GM12892 (cell line): ENCODE data around the gene NCOR2. TPM values are rescaled to one million over a fixed set of nuclear protein-coding genes. Genes with fewer than 3 reads are reported as not detected.

Experiments used
- DNase-seq: peaks from one replicate; pipeline ENCODE4 v3.0.0; 2011; ENCODE audit not compliant: insufficient read length
- FAIRE-seq: peaks from 2 replicates; lab custom pipeline; 2011; peaks lifted over from hg19 to GRCh38; lab: Jason Lieb, UNC
- POLR2A ChIP-seq: IDR thresholded peaks from 2 replicates; pipeline ENCODE4 v1.6.1; 2011; ENCODE audit warnings: low read depth, low read length, control low read depth
- POLR2AphosphoS5 ChIP-seq: IDR thresholded peaks from 2 replicates; pipeline ENCODE4 v1.6.1; 2011; ENCODE audit warnings: low read depth, low read length, control low read depth
- TAF1 ChIP-seq: IDR thresholded peaks from 2 replicates; pipeline ENCODE4 v1.6.1; 2011; ENCODE audit warnings: low read depth, mild to moderate bottlenecking, control low read depth, low read length, borderline replicate concordance
- polyA plus RNA-seq: library from polyadenylated mRNA; unstranded; fragments of >200 nt; gene quantifications from one replicate; pipeline ENCODE4 v1.2.1, GENCODE V29; 2012; ENCODE audit warnings: missing spikeins, inconsistent platforms; ENCODE audit not compliant: missing spikeins

The NCOR2 gene
- polyA plus RNA-seq: 27.0 TPM

DNA sequence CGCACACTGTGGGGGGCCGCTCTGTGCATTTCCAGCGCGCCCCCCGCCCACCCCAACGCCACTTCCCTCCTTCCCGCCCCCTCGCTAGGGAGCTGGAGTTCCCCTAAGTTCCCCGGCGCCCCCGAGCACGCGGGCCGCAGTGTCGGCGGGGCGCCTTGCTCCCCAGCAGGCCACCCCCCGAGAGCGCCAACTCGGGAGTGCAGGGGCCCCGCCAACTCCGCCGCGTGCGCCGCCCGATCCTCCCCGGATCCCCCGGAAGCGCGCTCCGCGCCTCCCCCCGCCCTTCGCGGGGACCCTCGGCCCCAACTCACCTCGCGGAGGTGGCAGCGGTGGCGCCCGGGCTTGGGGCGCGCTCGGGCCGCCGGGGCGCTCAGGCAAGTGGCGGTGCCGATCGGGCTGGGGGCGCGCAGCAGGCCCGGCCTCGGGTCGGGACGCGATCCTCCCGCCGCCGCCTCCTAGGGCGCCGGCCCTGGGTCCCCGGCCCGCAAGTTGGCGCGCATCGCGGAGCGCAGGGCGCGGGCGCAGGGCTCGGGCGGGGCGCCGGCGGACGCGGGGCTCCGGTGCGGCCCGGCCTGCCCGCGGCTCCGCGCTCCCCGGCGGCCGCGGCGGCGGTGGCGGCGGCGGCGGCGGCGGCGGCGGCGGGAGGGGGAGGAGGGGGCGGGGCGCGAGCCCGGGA is at the start of gene NCOR2:
NCOR2 (minus strand) TSS at position 616 of the 676 bp plus-strand sequence. CDS start 72,361 bp downstream, outside the sequence.
- DNase-seq (peak; percentile 67), FAIRE-seq (no peak)
- TF ChIP-seq POLR2AphosphoS5: no peak
- peak; percentile 60; the same call in 1 of the 2 replicates for TF ChIP-seq POLR2A

DNA sequence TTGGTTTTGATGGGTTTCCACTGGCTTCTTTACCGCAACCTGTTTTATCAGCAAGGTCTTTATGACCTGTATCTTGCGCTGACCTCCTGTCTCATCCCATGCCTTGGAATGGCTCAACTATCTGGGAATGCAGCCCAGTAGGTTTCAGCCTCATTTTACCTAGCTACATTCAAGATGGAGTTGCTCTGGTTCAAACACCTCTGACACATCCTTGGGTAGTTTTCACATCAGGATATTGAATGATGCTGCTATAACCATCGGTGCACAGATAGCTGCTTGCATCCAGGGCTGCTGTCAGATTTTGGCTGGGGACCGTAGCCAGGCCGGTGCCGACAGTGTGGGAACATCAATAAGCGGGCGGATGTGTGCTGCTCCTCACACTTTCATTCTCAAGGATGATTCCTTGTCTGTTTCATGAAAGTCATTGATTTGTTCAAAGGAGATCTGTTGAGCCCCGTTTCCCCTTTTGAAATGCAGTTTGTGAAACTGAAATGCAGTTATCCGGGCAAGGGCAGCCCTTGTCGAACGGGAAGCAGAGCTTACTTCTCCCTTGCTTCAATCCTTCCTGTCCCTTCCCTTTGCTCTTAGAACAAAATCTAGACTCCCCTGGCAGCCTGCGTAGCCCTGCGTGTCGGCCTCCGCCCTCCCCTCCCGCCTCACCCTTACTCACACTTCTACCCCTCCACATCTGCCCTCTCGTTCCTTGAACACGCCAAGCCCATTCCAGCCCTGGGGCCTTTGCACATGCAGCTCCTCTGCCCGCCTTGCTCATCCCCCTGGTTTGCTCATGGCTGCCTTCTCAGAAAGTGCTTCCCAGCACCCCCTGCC is 49.2 kb upstream of the NCOR2 start:
- DNase-seq: no peak
- TF ChIP-seq TAF1 (no peak), POLR2AphosphoS5 (no peak), POLR2A (no peak)
- FAIRE-seq: no peak

DNA sequence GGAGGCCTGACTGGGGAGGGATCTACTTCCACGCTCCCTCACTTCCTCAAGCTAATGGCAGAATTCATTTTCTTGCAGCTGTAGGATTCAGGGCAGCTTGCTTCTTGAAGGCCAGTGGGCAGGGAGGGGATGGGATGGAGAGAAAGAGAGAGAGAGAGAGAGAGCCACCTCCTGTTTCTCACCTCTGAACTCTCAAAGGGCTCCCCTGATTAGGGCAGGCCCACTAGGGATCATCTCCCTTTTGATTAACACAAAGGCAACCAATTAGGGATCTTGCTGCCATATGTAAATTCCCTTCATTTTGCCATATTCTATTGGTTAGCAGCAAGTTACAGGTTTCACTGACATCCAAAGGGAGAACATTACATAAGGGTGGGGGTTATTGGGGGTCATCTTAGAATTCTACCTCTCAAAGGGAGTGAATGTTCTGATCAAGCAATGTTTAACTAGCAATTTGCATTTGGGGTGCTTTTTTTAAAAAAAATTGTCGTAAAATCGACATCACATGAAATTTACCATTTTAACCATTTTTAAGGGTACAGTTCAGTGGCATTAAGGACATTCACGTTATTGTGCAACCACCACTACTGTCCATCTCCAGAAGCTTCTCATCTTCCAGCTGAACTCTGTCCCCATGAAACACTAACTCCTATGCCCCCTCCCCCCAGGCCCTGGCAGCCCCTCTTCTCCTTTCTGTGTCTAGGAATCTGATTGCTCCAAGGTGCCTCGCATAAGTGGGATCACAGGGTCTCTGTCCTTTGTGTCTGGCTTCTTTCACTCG is 47.3 kb upstream of the NCOR2 start:
- no peak for TF ChIP-seq POLR2A
- no peak for TF ChIP-seq TAF1
- TF ChIP-seq POLR2AphosphoS5: no peak
- FAIRE-seq (no peak), DNase-seq (no peak)

DNA sequence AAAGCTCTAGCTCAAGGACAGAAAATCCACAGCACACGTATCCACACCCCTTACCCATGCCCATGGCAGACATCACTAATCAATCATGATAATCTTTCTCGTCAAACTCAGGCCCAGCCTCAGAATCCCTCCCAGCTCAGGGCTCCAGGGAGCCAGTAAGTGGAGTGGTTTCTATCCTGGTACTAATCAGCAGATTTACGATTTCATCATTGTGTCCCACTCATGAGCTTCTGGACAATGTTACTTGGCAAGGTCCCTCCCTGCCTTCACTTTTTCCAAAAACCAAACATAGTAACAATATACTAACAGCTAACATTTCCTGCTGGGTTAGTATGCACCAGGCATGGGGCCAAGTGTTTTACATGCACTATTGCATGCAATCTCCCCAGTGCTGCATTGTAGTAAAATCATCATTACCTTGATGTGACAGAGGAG is 45.8 kb upstream of the NCOR2 start:
- DNase-seq (no peak), FAIRE-seq (no peak)
- TF ChIP-seq POLR2A (no peak), POLR2AphosphoS5 (no peak), TAF1 (no peak)

DNA sequence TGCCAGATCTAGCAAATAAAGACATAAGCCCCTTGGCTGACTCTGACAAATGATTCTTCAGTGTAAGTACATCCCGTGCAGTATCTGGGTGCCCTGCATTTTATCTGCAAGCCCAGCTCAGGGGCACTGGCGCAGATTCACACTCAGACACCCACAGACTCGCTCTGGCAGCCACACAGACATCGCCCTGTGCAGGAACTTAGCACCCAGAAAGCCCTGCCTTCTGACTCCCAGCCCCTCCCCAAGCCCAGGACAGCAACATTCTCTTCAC is 44.9 kb upstream of the NCOR2 start:
- TF ChIP-seq POLR2AphosphoS5: no peak
- TF ChIP-seq POLR2A: no peak
- no peak for TF ChIP-seq TAF1
- FAIRE-seq: no peak
- no peak for DNase-seq

DNA sequence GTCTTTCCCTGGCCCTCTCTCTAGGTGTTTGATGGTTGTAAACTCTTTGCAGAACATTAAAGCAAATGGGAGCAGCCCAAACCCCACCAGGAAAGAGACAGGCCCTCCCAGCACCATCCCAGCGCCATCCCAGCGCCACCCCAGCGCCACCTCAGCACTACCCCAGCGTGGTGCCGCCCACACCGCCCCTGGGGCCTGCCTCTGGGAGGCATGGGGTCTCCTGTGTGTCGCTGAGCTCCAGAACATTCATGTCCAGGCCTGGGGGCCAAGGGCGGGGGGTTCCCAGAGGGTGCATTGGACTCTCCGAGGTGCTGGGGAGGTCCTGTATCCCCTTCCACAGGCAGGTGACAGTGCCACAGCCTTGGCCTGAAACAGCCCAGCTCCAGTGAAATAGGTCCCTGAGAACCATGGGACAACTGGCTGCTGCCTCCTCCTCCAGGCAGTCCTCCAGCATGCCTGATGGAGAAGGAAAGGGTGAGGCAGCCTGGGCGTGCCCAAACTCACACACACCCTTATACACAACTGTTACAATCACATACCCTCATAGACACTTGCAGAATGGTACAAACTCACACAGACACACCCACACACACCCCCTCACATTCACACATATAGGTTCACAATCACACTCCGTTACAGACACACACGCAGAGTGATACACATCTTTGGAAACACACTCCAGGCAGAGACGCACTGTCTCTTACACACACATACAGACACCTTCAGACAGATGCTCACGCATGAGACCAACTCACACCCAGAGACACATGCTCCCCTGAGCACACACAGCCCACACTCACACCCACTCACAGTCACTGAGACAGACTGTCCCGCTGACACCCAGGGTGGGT is 44.4 kb upstream of the NCOR2 start:
- FAIRE-seq: no peak
- TF ChIP-seq TAF1 (no peak), POLR2A (no peak), POLR2AphosphoS5 (no peak)
- no peak for DNase-seq

DNA sequence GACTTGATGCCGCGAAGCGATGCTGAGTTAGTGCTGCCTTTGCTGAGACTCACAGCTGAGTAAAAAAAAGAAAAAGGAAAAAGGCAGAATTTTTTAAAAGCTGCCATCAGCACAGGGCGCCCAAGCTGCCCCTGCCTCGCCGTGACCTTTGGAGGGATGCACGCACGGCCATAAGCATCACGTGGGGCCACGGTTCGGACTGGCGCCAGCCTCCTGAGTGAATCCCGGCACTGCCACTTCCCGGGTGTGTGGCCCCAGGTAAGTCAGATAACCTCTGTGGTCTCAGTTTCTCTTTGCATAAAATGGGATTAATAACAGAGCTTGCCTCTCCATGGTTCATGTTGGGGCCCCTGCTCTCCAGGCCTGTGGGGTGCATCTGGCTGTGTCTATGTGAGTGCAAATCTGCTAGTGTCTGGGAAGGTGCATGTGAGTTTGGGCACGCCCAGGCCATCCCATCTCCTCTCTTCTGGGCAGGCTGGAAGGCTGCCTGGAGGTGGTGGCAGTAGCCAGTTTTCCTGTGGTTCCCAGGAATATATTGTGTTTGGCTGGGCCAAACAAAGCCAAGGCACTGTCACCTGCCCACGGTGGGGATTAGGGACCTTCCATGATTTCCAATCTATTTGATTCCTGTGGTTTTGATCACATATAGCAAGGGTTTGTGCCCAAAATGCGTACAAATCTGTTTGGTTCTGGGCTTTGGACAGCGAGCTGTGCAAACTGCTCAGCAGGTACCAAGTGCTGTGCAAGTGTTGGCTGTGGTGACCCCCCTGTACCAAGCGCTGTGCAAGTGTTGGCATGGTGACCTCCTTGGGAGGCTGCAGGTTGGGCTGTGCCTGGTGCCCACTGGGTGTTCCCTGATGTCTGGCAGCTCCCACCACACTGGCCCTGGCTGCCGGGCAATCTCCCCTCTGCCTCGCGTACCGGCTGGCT is 43.5 kb upstream of the NCOR2 start:
- DNase-seq: no peak
- TF ChIP-seq TAF1: no peak
- no peak for TF ChIP-seq POLR2A
- TF ChIP-seq POLR2AphosphoS5: no peak
- FAIRE-seq: no peak

DNA sequence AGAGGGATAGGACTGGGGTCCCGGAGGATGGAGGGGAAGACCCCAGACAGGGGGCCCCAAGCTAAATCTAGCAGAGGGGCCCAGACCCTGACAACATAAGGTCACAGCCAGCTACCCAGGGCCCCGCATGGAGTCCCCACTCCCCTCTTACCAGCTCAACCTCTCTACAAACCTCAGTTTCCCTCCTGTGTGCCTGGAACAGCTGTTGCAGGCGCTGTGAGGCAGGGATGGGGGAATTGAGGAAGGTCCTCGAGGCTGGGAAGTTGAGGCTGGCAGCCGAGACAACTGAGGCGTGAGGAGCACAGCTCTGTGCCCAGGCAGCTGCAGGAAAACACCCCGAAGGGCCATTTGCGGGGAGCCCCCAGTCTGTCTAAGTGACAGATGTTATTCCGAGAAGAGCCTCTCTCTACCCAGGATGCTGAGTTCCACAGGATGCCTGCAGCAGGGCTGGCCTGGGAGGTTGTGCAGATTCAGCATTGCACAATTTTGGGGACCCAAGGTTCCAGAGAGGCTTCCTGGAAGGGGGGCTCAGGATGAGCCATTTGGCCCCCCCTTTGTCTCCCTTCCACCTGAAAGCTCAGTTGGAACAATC is 42.7 kb upstream of the NCOR2 start:
- DNase-seq (no peak), FAIRE-seq (no peak)
- TF ChIP-seq POLR2A: no peak
- no peak for TF ChIP-seq TAF1
- TF ChIP-seq POLR2AphosphoS5: no peak

DNA sequence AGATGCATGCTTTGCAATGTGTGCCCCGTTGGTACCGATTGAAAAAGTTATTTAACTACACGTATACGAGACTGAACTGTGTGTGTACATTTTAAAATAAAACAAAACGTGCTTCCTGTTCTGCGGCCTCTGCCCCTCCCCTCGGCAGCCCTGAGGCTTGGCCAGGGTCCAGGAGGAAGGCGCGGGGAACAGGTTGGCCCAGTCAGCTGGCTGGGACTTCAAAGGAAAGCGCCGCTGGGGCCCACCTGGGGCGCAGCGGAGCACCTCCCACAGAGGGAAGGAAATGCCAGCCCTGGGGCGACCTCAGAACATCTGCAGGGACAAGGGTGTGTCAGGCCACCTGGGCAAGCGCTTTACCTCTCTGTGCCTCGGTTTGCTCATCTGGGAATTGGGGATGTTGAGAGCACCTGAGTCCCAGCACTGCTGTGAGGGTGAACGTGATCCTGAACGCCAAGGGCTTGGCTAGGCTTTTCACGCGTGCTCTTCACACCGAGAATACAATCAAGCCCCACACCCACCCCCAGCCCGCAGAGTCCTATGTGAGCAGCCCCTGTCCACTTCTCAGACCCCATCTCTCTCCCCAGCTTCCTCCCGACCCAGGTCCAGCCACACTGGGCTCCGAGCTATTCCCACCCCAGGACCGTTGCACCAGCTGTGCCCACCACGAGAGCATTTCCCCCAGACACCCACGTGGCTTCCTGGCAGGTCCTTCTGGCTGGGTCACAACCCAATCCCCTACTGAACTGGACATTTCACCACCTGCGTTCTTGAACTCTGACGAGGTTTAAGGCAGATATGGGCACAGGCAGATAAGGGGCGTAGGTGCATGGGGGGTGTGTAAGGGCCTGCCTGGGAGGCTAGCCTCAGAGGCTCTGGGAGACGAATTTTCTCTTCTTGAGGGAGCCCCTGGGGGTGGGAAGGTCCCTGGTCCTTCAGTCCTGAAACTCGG is 41.9 kb upstream of the NCOR2 start:
- DNase-seq (peak; percentile 73), FAIRE-seq (peak; percentile 57)
- no peak for TF ChIP-seq TAF1
- TF ChIP-seq POLR2AphosphoS5: no peak
- no peak for TF ChIP-seq POLR2A
